Testis (tissue), 2 donors: ENCODE data around the gene CALML5.

Experiments used
- CTCF ChIP-seq, 3 experiments: fragments of 450-650 bp in 2 of 3; fragments of 200-600 bp in 1 of 3; sonication (generic) in 1 of 3; IDR thresholded peaks; one replicate each; pipeline ENCODE4 v1.5.1; 2016 to 2019; ENCODE audit warnings: antibody characterized with exemption in 3 of 3, mild to moderate bottlenecking in 2 of 3, moderate library complexity in 1 of 3
- POLR2A ChIP-seq: fragments of 450-650 bp; IDR thresholded peaks from one replicate; pipeline ENCODE4 v1.6.1; 2017; ENCODE audit warnings: antibody characterized with exemption, mild to moderate bottlenecking, moderate library complexity

GRCh38 chr10:5456563-5456962 lies 42.8 kb downstream of the CALML5 start:
- TF ChIP-seq CTCF (IDR thresholded peaks at IDR 0.05) (no peak), POLR2A (no peak)
